Left ventricle myocardium inferior (tissue), 1 donor: Measurements from ENCODE around the gene MDGA2. TPM values are rescaled to one million over a fixed set of nuclear protein-coding genes. Genes with fewer than 3 reads are reported as not detected.
"Not testable (repeated sequence)": the region's sequence is repeated elsewhere in the genome, so short reads cannot be mapped to it uniquely, and the experiment has no call there.

Experiments
- DNase-seq: peaks from one replicate; pipeline ENCODE4 v3.0.0-alpha.2; 2020
- H3K27ac ChIP-seq: fragments of 200-600 bp; replicated peaks from 2 replicates; pipeline ENCODE4 v1.8.0; 2021
- H3K27me3 ChIP-seq: fragments of 200-600 bp; 2 replicates; pipeline ENCODE4 v1.8.0; 2021; ENCODE audit warnings: low read depth
- H3K36me3 ChIP-seq: fragments of 200-600 bp; 2 replicates; pipeline ENCODE4 v1.8.0; 2021
- H3K4me1 ChIP-seq: fragments of 200-600 bp; 2 replicates; pipeline ENCODE4 v1.8.0; 2021
- H3K4me3 ChIP-seq: fragments of 200-600 bp; 2 replicates; pipeline ENCODE4 v1.8.0; 2021; ENCODE audit warnings: mild to moderate bottlenecking, moderate library complexity
- H3K9me3 ChIP-seq: fragments of 200-600 bp; replicated peaks from 2 replicates; pipeline ENCODE4 v1.8.0; 2021
- CTCF ChIP-seq: fragments of 200-600 bp; IDR thresholded peaks from 2 replicates; pipeline ENCODE4 v1.8.0; 2021; ENCODE audit warnings: antibody characterized with exemption, mild to moderate bottlenecking, borderline replicate concordance
- intact Hi-C: fragments of 100-400 bp; cut with micrococcal nuclease; formaldehyde crosslinking; loops from one replicate; pipeline ENCODE4 v1.11.0; 2022
- total RNA-seq: library from RNA; stranded (reverse); fragmentation: NEBNext Ultra II Directional; extraction: Animal tissue kit (Norgen Biotek cat#: 25700); gene quantifications from one replicate; pipeline ENCODE4 v1.2.1, GENCODE V29; 2021
- donor health status: DM: no; HTN: yes; CAD: no; lungs with severe emphysema.

The MDGA2 gene
- total RNA-seq, 1 donor from 2014 or later, result 0.19 TPM

- no peak for TF ChIP-seq CTCF
- H3K27ac ChIP-seq, result no peak overlapping the region
- H3K4me3 ChIP-seq, result no peak overlapping the region
- no peaks in the 10 kb centered on the region for H3K27me3 ChIP-seq
- no peaks in the 10 kb centered on the region for H3K4me1 ChIP-seq
- H3K9me3 ChIP-seq, result no peaks in the 10 kb centered on the region
- intact Hi-C loops, result no loop called here
- DNase-seq, result no peak
- H3K36me3 ChIP-seq, result no peaks in the 10 kb centered on the region
Observed at GRCh38 chr14:47191700-47192099, 483.7 kb downstream of the MDGA2 start.

GRCh38 chr14:47189911-47190484 lies 485.4 kb downstream of the MDGA2 start:
- Histone ChIP-seq H3K36me3 (no peaks in the 10 kb centered on the region), H3K4me3 (no peak overlapping the region), H3K4me1 (no peaks in the 10 kb centered on the region), H3K27ac (no peak overlapping the region), H3K9me3 (no peaks in the 10 kb centered on the region), H3K27me3 (no peaks in the 10 kb centered on the region)
- DNase-seq, result no peak
- no peak for TF ChIP-seq CTCF
- intact Hi-C loops, result no loop called here

GRCh38 chr14:47186486-47186885 lies 488.9 kb downstream of the MDGA2 start:
- TF ChIP-seq CTCF, result no peak
- no peak overlapping the region for H3K27ac ChIP-seq
- intact Hi-C loops, result no loop called here
- no peak for DNase-seq
- no peak overlapping the region for H3K4me3 ChIP-seq
- H3K4me1 ChIP-seq, result no peaks in the 10 kb centered on the region
- no peaks in the 10 kb centered on the region for H3K9me3 ChIP-seq
- H3K27me3 ChIP-seq, result no peaks in the 10 kb centered on the region
- no peaks in the 10 kb centered on the region for H3K36me3 ChIP-seq

- Histone ChIP-seq H3K4me3 (no peak overlapping the region), H3K36me3 (no peaks in the 10 kb centered on the region), H3K4me1 (no peaks in the 10 kb centered on the region), H3K27me3 (no peaks in the 10 kb centered on the region), H3K27ac (no peak overlapping the region), H3K9me3 (peaks cover 7% of the 10 kb centered on the region)
- intact Hi-C loops, result no loop called here
- TF ChIP-seq CTCF, result no peak
- no peak for DNase-seq
Observed at GRCh38 chr14:47179906-47180305, 495.5 kb downstream of the MDGA2 start.

GRCh38 chr14:47171896-47172295 lies 503.5 kb downstream of the MDGA2 start:
- H3K27ac ChIP-seq, result not testable (repeated sequence)

GRCh38 chr14:47167402-47167801 lies 508.0 kb downstream of the MDGA2 start:
- no peak for DNase-seq
- no peaks in the 10 kb centered on the region for H3K36me3 ChIP-seq
- peaks cover 11% of the 10 kb centered on the region for H3K9me3 ChIP-seq
- H3K27ac ChIP-seq, result no peak overlapping the region
- no peak overlapping the region for H3K4me3 ChIP-seq
- H3K27me3 ChIP-seq, result no peaks in the 10 kb centered on the region
- intact Hi-C loops, result no loop called here
- H3K4me1 ChIP-seq, result no peaks in the 10 kb centered on the region
- TF ChIP-seq CTCF, result no peak

More at GRCh38 chr14:47171896-47172295, 503.5 kb downstream of the MDGA2 start:
- H3K36me3 ChIP-seq, intact Hi-C loops, DNase-seq, H3K27me3 ChIP-seq, H3K4me1 ChIP-seq, H3K4me3 ChIP-seq: not testable (repeated sequence)
- peaks cover 15% of the 10 kb centered on the region for H3K9me3 ChIP-seq
